Trophoblast cell (in vitro differentiated cells and primary cell): Measurements from ENCODE around the gene KLF7.

Experiments
- DNase-seq, 2 donors: peaks; one replicate each; pipeline ENCODE4 v3.0.0-alpha.2; 2016
- H2AFZ ChIP-seq: 2 replicates; pipeline ENCODE4 v1.6.1; 2013; ENCODE audit warnings: low read length, moderate library complexity, mild to moderate bottlenecking; ENCODE audit not compliant: insufficient read depth, poor library complexity
- H2AK5ac ChIP-seq: 2 replicates; pipeline ENCODE4 v1.6.1; 2013; ENCODE audit warnings: mild to moderate bottlenecking, low read length
- H2BK120ac ChIP-seq: 2 replicates; pipeline ENCODE4 v1.6.1; 2013; ENCODE audit warnings: low read length, mild to moderate bottlenecking, moderate library complexity; ENCODE audit not compliant: insufficient read depth, poor library complexity
- H2BK12ac ChIP-seq: 2 replicates; pipeline ENCODE4 v1.6.1; 2013; ENCODE audit warnings: mild to moderate bottlenecking, low read length, moderate library complexity
- H2BK5ac ChIP-seq: 2 replicates; pipeline ENCODE4 v1.6.1; 2013; ENCODE audit warnings: low read length, low read depth, moderate library complexity, mild to moderate bottlenecking; ENCODE audit not compliant: poor library complexity
- H3K14ac ChIP-seq: 2 replicates; pipeline ENCODE4 v1.6.1; 2013; ENCODE audit warnings: mild to moderate bottlenecking, low read length
- H3K18ac ChIP-seq: 2 replicates; pipeline ENCODE4 v1.6.1; 2013; ENCODE audit warnings: mild to moderate bottlenecking, low read length
- H3K23ac ChIP-seq: 2 replicates; pipeline ENCODE4 v1.6.1; 2013; ENCODE audit warnings: low read length
- H3K27ac ChIP-seq: 2 replicates; pipeline ENCODE4 v1.5.1; 2013; ENCODE audit warnings: low read depth, mild to moderate bottlenecking, inconsistent platforms, low read length, moderate library complexity
- H3K27me3 ChIP-seq: 2 replicates; pipeline ENCODE4 v1.6.1; 2013; ENCODE audit warnings: inconsistent platforms, mild to moderate bottlenecking, low read length, moderate library complexity; ENCODE audit not compliant: insufficient read depth
- H3K36me3 ChIP-seq, 2 experiments: 1 replicate in 1 of 2; 2 replicates in 1 of 2; pipeline ENCODE4 v1.6.1; 2013; ENCODE audit warnings: low read length in 2 of 2, mild to moderate bottlenecking in 2 of 2, moderate library complexity in 1 of 2; ENCODE audit not compliant: insufficient read depth in 2 of 2, control insufficient read depth in 1 of 2
- H3K4ac ChIP-seq: 2 replicates; pipeline ENCODE4 v1.6.1; 2013; ENCODE audit warnings: low read depth, mild to moderate bottlenecking, low read length, moderate library complexity
- H3K4me1 ChIP-seq, 2 experiments: 1 replicate in 1 of 2; 2 replicates in 1 of 2; pipeline ENCODE4 v1.6.1; 2013; ENCODE audit warnings: low read length in 2 of 2, mild to moderate bottlenecking in 2 of 2, moderate library complexity in 1 of 2; ENCODE audit not compliant: insufficient read depth in 2 of 2, control insufficient read depth in 1 of 2
- H3K4me2 ChIP-seq: 2 replicates; pipeline ENCODE4 v1.6.1; 2013; ENCODE audit warnings: inconsistent platforms, mild to moderate bottlenecking, low read length, moderate library complexity
- H3K4me3 ChIP-seq: 2 replicates; pipeline ENCODE4 v1.5.1; 2013; ENCODE audit warnings: mild to moderate bottlenecking, low read depth, low read length, inconsistent platforms
- H3K79me1 ChIP-seq: one replicate; pipeline ENCODE4 v1.6.1; 2013; ENCODE audit warnings: low read length
- H3K79me2 ChIP-seq: 2 replicates; pipeline ENCODE4 v1.6.1; 2013; ENCODE audit warnings: low read length, mild to moderate bottlenecking; ENCODE audit not compliant: control insufficient read depth, insufficient read depth, poor library complexity
- H3K9ac ChIP-seq: 2 replicates; pipeline ENCODE4 v1.6.1; 2013; ENCODE audit warnings: mild to moderate bottlenecking, low read length
- H3K9me3 ChIP-seq: 2 replicates; pipeline ENCODE4 v1.6.1; 2013; ENCODE audit warnings: low read depth, mild to moderate bottlenecking, control low read depth, inconsistent platforms, low read length; ENCODE audit not compliant: insufficient read depth
- H4K12ac ChIP-seq: 2 replicates; pipeline ENCODE4 v1.6.1; 2013; ENCODE audit warnings: low read depth, mild to moderate bottlenecking, low read length, moderate library complexity
- H4K8ac ChIP-seq: 2 replicates; pipeline ENCODE4 v1.6.1; 2013; ENCODE audit warnings: low read depth, mild to moderate bottlenecking, low read length, moderate library complexity
- H4K91ac ChIP-seq: one replicate; pipeline ENCODE4 v1.6.1; 2013; ENCODE audit warnings: low read depth, mild to moderate bottlenecking, low read length, moderate library complexity
- WGBS: extraction: QIAGEN DNeasy Blood & Tissue Kit; methylation state at CpG from one replicate; pipeline ENCODE4 v1.1.7; 2013; ENCODE audit warnings: missing lambda C conversion rate; ENCODE audit not compliant: insufficient read length, insufficient coverage; ENCODE audit errors: extremely low coverage; 5-methylcytosine and 5-hydroxymethylcytosine counted together

KLF7 gene

DNA sequence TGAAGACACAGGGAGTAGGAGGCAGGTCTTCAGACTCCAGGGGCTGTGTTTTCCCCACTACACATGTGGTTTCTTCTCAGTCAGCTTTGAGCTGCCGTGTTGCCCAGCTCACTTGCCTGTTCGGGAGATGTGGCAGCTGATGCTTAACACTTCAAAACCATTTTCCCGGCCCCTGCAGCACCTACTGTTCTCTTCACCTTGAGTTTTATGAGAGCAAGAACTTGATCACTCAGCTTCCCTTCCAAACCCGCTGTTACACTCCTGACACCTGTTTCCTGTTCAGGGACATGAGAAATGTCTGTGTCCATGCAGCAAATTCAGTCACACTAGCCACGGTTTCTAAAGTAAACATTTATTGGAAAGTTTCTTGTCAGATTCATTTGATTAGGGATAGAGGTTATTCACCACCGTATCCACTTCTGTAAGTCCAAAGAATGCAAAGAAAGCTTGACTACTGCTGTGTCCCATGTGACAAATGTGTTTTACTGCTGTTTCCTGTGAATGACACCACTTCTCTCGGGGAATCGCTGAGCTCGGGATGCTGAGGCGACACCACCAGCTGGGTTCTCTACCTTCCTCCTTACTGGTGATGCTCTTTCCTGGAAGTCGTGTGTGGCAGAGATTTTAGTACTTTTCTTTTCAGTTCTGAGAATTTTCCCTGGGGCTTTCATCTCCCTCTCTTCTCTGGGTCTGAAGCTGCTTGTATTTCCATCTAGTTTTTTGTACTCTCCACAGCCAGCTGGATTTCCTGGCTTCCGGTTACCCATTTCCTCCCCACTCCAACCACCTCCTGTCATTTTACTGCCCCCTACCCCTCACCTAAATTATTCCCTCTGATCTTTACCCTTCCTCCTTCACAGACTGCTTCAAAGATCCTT is 91.7 kb downstream of the KLF7 start:
- no peak overlapping the region for H2BK120ac ChIP-seq
- H3K23ac ChIP-seq = no peak overlapping the region
- H4K12ac ChIP-seq = no peak overlapping the region
- H3K36me3 ChIP-seq = no peaks in the 10 kb centered on the region
- H2AK5ac ChIP-seq = no peak overlapping the region
- H4K8ac ChIP-seq = no peak overlapping the region
- H3K4me1 ChIP-seq = no peaks in the 10 kb centered on the region
- H3K27me3 ChIP-seq = peaks cover 2% of the 10 kb centered on the region
- H3K18ac ChIP-seq = no peak overlapping the region
- no peak for DNase-seq
- no peaks in the 10 kb centered on the region for H3K79me1 ChIP-seq
- no peaks in the 10 kb centered on the region for H3K79me2 ChIP-seq
- H3K4me2 ChIP-seq = no peak overlapping the region
- WGBS = no CpG with 5 or more reads among the region's 12 CpGs
- H4K91ac ChIP-seq = no peak overlapping the region
- no peak overlapping the region for H2AFZ ChIP-seq
- H3K9ac ChIP-seq = no peak overlapping the region
- no peaks in the 10 kb centered on the region for H3K9me3 ChIP-seq
- H3K27ac ChIP-seq = no peak overlapping the region
- H2BK12ac ChIP-seq = no peak overlapping the region
- no peak overlapping the region for H3K4me3 ChIP-seq
- no peak overlapping the region for H3K4ac ChIP-seq
- no peak overlapping the region for H2BK5ac ChIP-seq
- H3K14ac ChIP-seq = no peak overlapping the region

GRCh38 chr2:207073412-207073800 is 92.3 kb downstream of the KLF7 start:
- Histone ChIP-seq H3K14ac (no peak overlapping the region), H2BK5ac (no peak overlapping the region), H3K27ac (no peak overlapping the region), H2AFZ (no peak overlapping the region), H3K4ac (no peak overlapping the region), H3K18ac (no peak overlapping the region), H3K79me1 (no peaks in the 10 kb centered on the region), H4K8ac (no peak overlapping the region), H3K4me1 (no peaks in the 10 kb centered on the region), H3K9me3 (no peaks in the 10 kb centered on the region), H3K4me2 (no peak overlapping the region), H3K4me3 (no peak overlapping the region), H3K79me2 (no peaks in the 10 kb centered on the region), H3K27me3 (peaks cover 2% of the 10 kb centered on the region), H2BK120ac (no peak overlapping the region), H3K36me3 (no peaks in the 10 kb centered on the region), H2AK5ac (no peak overlapping the region), H3K23ac (no peak overlapping the region), H4K12ac (no peak overlapping the region), H3K9ac (no peak overlapping the region), H4K91ac (no peak overlapping the region), H2BK12ac (no peak overlapping the region)
- DNase-seq = no peak

- H3K4ac ChIP-seq = no peak overlapping the region
- no peak overlapping the region for H3K4me2 ChIP-seq
- no peak overlapping the region for H2BK12ac ChIP-seq
- no peak overlapping the region for H3K18ac ChIP-seq
- no CpG with 5 or more reads among the region's 1 CpG for WGBS
- H3K79me1 ChIP-seq = no peaks in the 10 kb centered on the region
- H3K9me3 ChIP-seq = no peaks in the 10 kb centered on the region
- H2BK5ac ChIP-seq = no peak overlapping the region
- H2AFZ ChIP-seq = no peak overlapping the region
- no peak overlapping the region for H3K23ac ChIP-seq
- no peaks in the 10 kb centered on the region for H3K79me2 ChIP-seq
- no peak overlapping the region for H3K9ac ChIP-seq
- H3K4me3 ChIP-seq = no peak overlapping the region
- DNase-seq = no peak
- H4K12ac ChIP-seq = no peak overlapping the region
- no peak overlapping the region for H4K91ac ChIP-seq
- no peak overlapping the region for H3K14ac ChIP-seq
- no peak overlapping the region for H4K8ac ChIP-seq
- no peak overlapping the region for H2AK5ac ChIP-seq
- no peaks in the 10 kb centered on the region for H3K4me1 ChIP-seq
- no peak overlapping the region for H2BK120ac ChIP-seq
- no peaks in the 10 kb centered on the region for H3K36me3 ChIP-seq
- H3K27me3 ChIP-seq = peaks cover 2% of the 10 kb centered on the region
- H3K27ac ChIP-seq = no peak overlapping the region
Observed at GRCh38 chr2:207072571-207072970, 93.2 kb downstream of the KLF7 start.

- no peak overlapping the region for H2BK5ac ChIP-seq
- no peak overlapping the region for H4K12ac ChIP-seq
- H3K14ac ChIP-seq = no peak overlapping the region
- no peak overlapping the region for H3K4ac ChIP-seq
- H2AK5ac ChIP-seq = no peak overlapping the region
- H4K8ac ChIP-seq = no peak overlapping the region
- no peaks in the 10 kb centered on the region for H3K79me1 ChIP-seq
- no peak overlapping the region for H4K91ac ChIP-seq
- no peak overlapping the region for H2AFZ ChIP-seq
- H2BK120ac ChIP-seq = no peak overlapping the region
- H3K18ac ChIP-seq = no peak overlapping the region
- no peaks in the 10 kb centered on the region for H3K9me3 ChIP-seq
- no peak overlapping the region for H3K4me2 ChIP-seq
- H2BK12ac ChIP-seq = no peak overlapping the region
- H3K4me3 ChIP-seq = no peak overlapping the region
- peaks cover 2% of the 10 kb centered on the region for H3K27me3 ChIP-seq
- no peak overlapping the region for H3K23ac ChIP-seq
- H3K27ac ChIP-seq = no peak overlapping the region
- H3K4me1 ChIP-seq = peaks cover 0 to under 1% of the 10 kb centered on the region in 2 experiments
- H3K9ac ChIP-seq = no peak overlapping the region
- no peaks in the 10 kb centered on the region for H3K79me2 ChIP-seq
- no peaks in the 10 kb centered on the region for H3K36me3 ChIP-seq
- DNase-seq = no peak
- no CpG with 5 or more reads among the region's 4 CpGs for WGBS
Observed at GRCh38 chr2:207071820-207072219, 93.9 kb downstream of the KLF7 start.
